Activated naive CD8-positive, alpha-beta T cell treated with anti-CD3 and anti-CD28 coated beads, Interleukin-2, amount 50 U/mL, for 24 hours (primary cell): ENCODE measurements around the gene KCNJ10.

Experiments used
- ATAC-seq: fragments of 150-1000 bp; cut with Tn5 transposase; one replicate; pipeline ENCODE4 v1.10.0; 2021
- DNase-seq: peaks from one replicate; pipeline ENCODE4 v3.0.0; 2021
- H3K27ac Mint-ChIP-seq: one replicate; pipeline ENCODE4 v1.8.0; 2021; ENCODE audit warnings: mild to moderate bottlenecking, mixed read lengths
- H3K27me3 Mint-ChIP-seq: one replicate; pipeline ENCODE4 v1.8.0; 2021; ENCODE audit warnings: mixed read lengths
- H3K36me3 Mint-ChIP-seq: one replicate; pipeline ENCODE4 v1.8.0; 2021; ENCODE audit warnings: low read depth, mixed read lengths
- H3K4me1 Mint-ChIP-seq: one replicate; pipeline ENCODE4 v1.8.0; 2021; ENCODE audit warnings: mixed read lengths
- H3K4me3 Mint-ChIP-seq: one replicate; pipeline ENCODE4 v1.8.0; 2021; ENCODE audit warnings: mild to moderate bottlenecking, moderate library complexity, mixed read lengths
- H3K9me3 Mint-ChIP-seq: one replicate; pipeline ENCODE4 v1.8.0; 2021; ENCODE audit warnings: mixed read lengths

The KCNJ10 gene

GRCh38 chr1:159957824-159958268 is 112.1 kb downstream of the KCNJ10 start:
- no peak overlapping the region for H3K27ac Mint-ChIP-seq
- H3K4me1 Mint-ChIP-seq, result peaks cover 4% of the 10 kb centered on the region
- no peak overlapping the region for H3K4me3 Mint-ChIP-seq
- no peaks in the 10 kb centered on the region for H3K9me3 Mint-ChIP-seq
- ATAC-seq, result no peak
- H3K27me3 Mint-ChIP-seq, result peaks cover 12% of the 10 kb centered on the region
- DNase-seq, result no peak
- no peaks in the 10 kb centered on the region for H3K36me3 Mint-ChIP-seq

GRCh38 chr1:159955456-159955855 is 114.5 kb downstream of the KCNJ10 start:
- peaks cover 4% of the 10 kb centered on the region for H3K4me1 Mint-ChIP-seq
- H3K27me3 Mint-ChIP-seq, result peaks cover 11% of the 10 kb centered on the region
- no peaks in the 10 kb centered on the region for H3K36me3 Mint-ChIP-seq
- ATAC-seq (no peak), DNase-seq (no peak)
- H3K9me3 Mint-ChIP-seq, result no peaks in the 10 kb centered on the region
- no peak overlapping the region for H3K4me3 Mint-ChIP-seq
- no peak overlapping the region for H3K27ac Mint-ChIP-seq

- Mint-ChIP-seq H3K27ac (no peak within 1 kb of the TSS), H3K27me3 (peaks cover 11% of the 10 kb centered on the region), H3K4me3 (no peak within 1 kb of the TSS), H3K4me1 (peaks cover 2% of the 10 kb centered on the region), H3K36me3 (no peaks in the 10 kb centered on the region), H3K9me3 (no peaks in the 10 kb centered on the region)
- DNase-seq (no peak), ATAC-seq (no peak)
These were observed 116.1 kb downstream of the KCNJ10 start, which contains the start of gene SLAMF9 for GRCh38 chr1:159953536-159954515. SLAMF9 (minus strand) TSS chr1:159954237; CDS start chr1:159954137, 100 bp downstream.

GRCh38 chr1:159952932-159953331 is 117.0 kb downstream of the KCNJ10 start:
- Mint-ChIP-seq H3K27ac (no peak overlapping the region), H3K4me3 (no peak overlapping the region), H3K27me3 (peaks cover 11% of the 10 kb centered on the region), H3K36me3 (no peaks in the 10 kb centered on the region), H3K9me3 (no peaks in the 10 kb centered on the region), H3K4me1 (no peaks in the 10 kb centered on the region)
- DNase-seq (no peak), ATAC-seq (no peak)

- no peak for DNase-seq
- no peaks in the 10 kb centered on the region for H3K36me3 Mint-ChIP-seq
These were observed 118.4 kb downstream of the KCNJ10 start for GRCh38 chr1:159951551-159951950.

GRCh38 chr1:159951016-159951415 is 118.9 kb downstream of the KCNJ10 start:
- no peak for DNase-seq
- no peak for ATAC-seq
- Mint-ChIP-seq H3K36me3 (no peaks in the 10 kb centered on the region), H3K27me3 (peaks cover 13% of the 10 kb centered on the region), H3K4me3 (no peak overlapping the region), H3K4me1 (peaks cover 1% of the 10 kb centered on the region), H3K27ac (no peak overlapping the region), H3K9me3 (no peaks in the 10 kb centered on the region)

More at GRCh38 chr1:159951551-159951950, 118.4 kb downstream of the KCNJ10 start:
- Mint-ChIP-seq H3K27ac (no peak overlapping the region), H3K4me1 (no peaks in the 10 kb centered on the region), H3K27me3 (peaks cover 13% of the 10 kb centered on the region), H3K9me3 (no peaks in the 10 kb centered on the region), H3K4me3 (no peak overlapping the region)
- no peak for ATAC-seq

GRCh38 chr1:159949981-159950381 is 120.0 kb downstream of the KCNJ10 start:
- H3K27me3 Mint-ChIP-seq, result peaks cover 15% of the 10 kb centered on the region
- no peaks in the 10 kb centered on the region for H3K9me3 Mint-ChIP-seq
- DNase-seq, result no peak
- no peak for ATAC-seq
- no peak overlapping the region for H3K4me3 Mint-ChIP-seq
- no peaks in the 10 kb centered on the region for H3K36me3 Mint-ChIP-seq
- peaks cover 6% of the 10 kb centered on the region for H3K4me1 Mint-ChIP-seq
- H3K27ac Mint-ChIP-seq, result no peak overlapping the region

- peaks cover 6% of the 10 kb centered on the region for H3K4me1 Mint-ChIP-seq
- no peak for ATAC-seq
- H3K4me3 Mint-ChIP-seq, result no peak overlapping the region
- H3K36me3 Mint-ChIP-seq, result no peaks in the 10 kb centered on the region
- peaks cover 20% of the 10 kb centered on the region for H3K27me3 Mint-ChIP-seq
- no peak overlapping the region for H3K27ac Mint-ChIP-seq
- H3K9me3 Mint-ChIP-seq, result no peaks in the 10 kb centered on the region
- no peak for DNase-seq
These were observed 120.8 kb downstream of the KCNJ10 start for GRCh38 chr1:159949123-159949522.
